Measurements from ENCODE around the gene RANBP3. TPM values are rescaled to one million over a fixed set of nuclear protein-coding genes. Genes with fewer than 3 reads are reported as not detected.

RANBP3 gene
- total RNA-seq, 1 donor from 2014 or later = 81.9 TPM

DNA sequence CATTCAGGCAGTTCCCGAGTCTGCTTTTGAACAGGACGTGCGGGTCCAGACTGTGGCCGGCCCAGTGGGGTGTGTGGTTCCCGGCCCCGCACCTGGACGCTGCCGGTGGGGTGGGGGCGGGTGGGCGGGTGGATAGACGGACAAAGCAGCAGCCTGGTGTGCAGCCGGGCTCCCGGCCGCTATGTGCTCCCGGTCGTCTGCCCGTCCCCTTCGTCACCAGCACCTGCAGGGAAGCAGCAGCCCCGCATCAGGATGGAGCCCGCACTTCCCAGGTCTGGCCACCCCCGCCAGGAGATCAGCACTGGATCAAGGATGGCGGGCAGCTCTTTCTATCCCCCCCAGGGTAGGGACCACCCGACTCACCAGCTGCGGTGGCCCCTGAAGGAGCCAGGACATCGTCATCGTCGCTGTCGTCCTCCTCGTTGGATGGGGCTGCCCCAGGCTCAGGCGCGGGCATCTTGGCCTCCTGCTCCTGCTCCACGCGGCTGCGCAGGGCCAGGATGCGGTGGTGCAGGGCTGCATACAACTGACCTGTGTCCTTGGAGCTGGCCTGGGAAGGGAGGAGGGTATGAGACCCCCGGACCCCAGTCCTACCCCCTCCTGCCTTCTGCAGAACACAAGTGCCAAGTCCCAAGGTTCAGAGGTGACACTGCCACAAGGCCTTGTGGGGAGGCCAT, 60.4 kb downstream of the RANBP3 start:
- TF ChIP-seq CTCF (conservative IDR thresholded peaks at IDR 0.05; ENCODE audit: low read depth, low read length) = no peak
- H3K4me3 ChIP-seq (ENCODE audit: low read depth, low read length) = no peak overlapping the region
- DNase-seq (ENCODE audit: low read depth) = no peak

DNA sequence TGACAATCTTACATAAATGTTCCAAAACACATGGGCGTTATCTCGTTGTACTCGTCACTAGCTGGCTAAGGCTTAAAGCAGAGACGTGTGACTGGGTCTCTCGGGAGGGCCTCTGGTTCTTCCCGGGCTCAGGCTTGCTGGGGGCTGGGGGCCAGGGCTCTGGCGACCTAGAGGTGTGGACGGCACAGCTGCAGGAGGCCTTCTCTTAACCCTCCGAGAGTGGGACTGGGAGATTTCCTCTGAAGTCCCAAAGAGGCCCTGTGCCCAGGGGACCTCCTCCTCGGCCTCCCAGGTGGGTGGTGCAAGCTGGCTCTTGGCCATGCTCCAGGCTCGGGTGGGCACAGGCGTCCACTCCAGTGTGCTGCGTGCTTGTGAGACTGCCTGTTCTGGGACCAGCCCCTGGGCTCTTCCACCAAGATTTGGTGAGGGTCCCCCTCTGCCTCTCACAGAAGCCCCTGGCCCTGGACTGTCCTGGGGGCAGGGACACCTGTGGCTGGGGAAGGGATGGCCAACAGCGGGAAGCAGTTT, 61.7 kb downstream of the RANBP3 start:
- H3K4me3 ChIP-seq (ENCODE audit: low read depth, low read length) = no peak overlapping the region
- no peak for DNase-seq (ENCODE audit: low read depth)
- no peak for TF ChIP-seq CTCF (conservative IDR thresholded peaks at IDR 0.05; ENCODE audit: low read depth, low read length)

GRCh38 chr19:5915782-5916165, 62.2 kb downstream of the RANBP3 start:
- no peak for TF ChIP-seq CTCF (conservative IDR thresholded peaks at IDR 0.05; ENCODE audit: low read depth, low read length)
- no peak for DNase-seq (ENCODE audit: low read depth)
- no peak overlapping the region for H3K4me3 ChIP-seq (ENCODE audit: low read depth, low read length)

- no peak overlapping the region for H3K4me3 ChIP-seq (ENCODE audit: low read depth, low read length)
- TF ChIP-seq CTCF (conservative IDR thresholded peaks at IDR 0.05; ENCODE audit: low read depth, low read length) = no peak
Measured at GRCh38 chr19:5914946-5915781, 62.8 kb downstream of the RANBP3 start.

DNA sequence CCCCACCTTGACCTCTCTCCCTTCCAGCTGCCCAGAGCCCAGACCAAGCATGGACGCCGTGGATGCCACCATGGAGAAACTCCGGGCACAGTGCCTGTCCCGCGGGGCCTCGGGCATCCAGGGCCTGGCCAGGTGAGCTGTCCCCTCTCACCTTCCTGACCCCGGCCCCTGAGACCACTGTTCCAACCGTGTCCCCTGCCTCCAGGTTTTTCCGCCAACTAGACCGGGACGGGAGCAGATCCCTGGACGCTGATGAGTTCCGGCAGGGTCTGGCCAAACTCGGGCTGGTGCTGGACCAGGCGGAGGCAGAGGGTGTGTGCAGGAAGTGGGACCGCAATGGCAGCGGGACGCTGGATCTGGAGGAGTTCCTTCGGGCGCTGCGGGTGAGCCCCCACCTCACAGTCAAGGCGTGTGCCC, 63.6 kb downstream of the RANBP3 start:
- no peak overlapping the region for H3K4me3 ChIP-seq (ENCODE audit: low read depth, low read length)
- no peak for TF ChIP-seq CTCF (conservative IDR thresholded peaks at IDR 0.05; ENCODE audit: low read depth, low read length)
- DNase-seq (ENCODE audit: low read depth) = no peak

More at GRCh38 chr19:5914946-5915781, 62.8 kb downstream of the RANBP3 start:
- no peak for DNase-seq (ENCODE audit: low read depth)

- H3K4me3 ChIP-seq (ENCODE audit: low read depth, low read length) = no peak within 1 kb of the TSS
- no peak for DNase-seq (ENCODE audit: low read depth)
- no peak for TF ChIP-seq CTCF (conservative IDR thresholded peaks at IDR 0.05; ENCODE audit: low read depth, low read length)
Measured at GRCh38 chr19:5913739-5914357, 64.1 kb downstream of the RANBP3 start, which contains the start of gene CAPS. CAPS (plus strand) TSS chr19:5914254; CDS start chr19:5914407, 153 bp downstream.
